Activated CD4-positive, alpha-beta memory T cell treated with anti-CD3 and anti-CD28 coated beads, Interleukin-2, amount 10 ng/mL, durations not matched to agents 7 days and 5 days (primary cell): ENCODE measurements around the gene ELAC1. TPM values are rescaled to one million over a fixed set of nuclear protein-coding genes. Genes with fewer than 3 reads are reported as not detected.
"Not testable (repeated sequence)": the region's sequence is repeated elsewhere in the genome, so short reads cannot be mapped to it uniquely, and the experiment has no call there.

Experiments used
- CTCF ChIA-PET: fragments of 350-600 bp; sonication (Branson Sonifier 250); formaldehyde crosslinking; loops from one replicate; lab custom pipeline; 2021; ENCODE audit warnings: antibody characterized with exemption, inconsistent platforms; lab: Charles Lee
- POLR2A ChIA-PET: fragments of 350-600 bp; sonication (Branson Sonifier 250); formaldehyde crosslinking; loops from one replicate; lab custom pipeline; 2021; ENCODE audit warnings: antibody characterized with exemption; lab: Charles Lee
- DNase-seq: peaks from one replicate; pipeline ENCODE4 v3.0.0-alpha.2; 2020
- H3K27ac Mint-ChIP-seq: one replicate; pipeline ENCODE4 v1.8.0; 2021; ENCODE audit warnings: mild to moderate bottlenecking, mixed read lengths
- H3K27me3 Mint-ChIP-seq: one replicate; pipeline ENCODE4 v1.8.0; 2021; ENCODE audit warnings: mixed read lengths
- H3K36me3 Mint-ChIP-seq: one replicate; pipeline ENCODE4 v1.8.0; 2021; ENCODE audit warnings: low read depth, mixed read lengths
- H3K4me1 Mint-ChIP-seq: one replicate; pipeline ENCODE4 v1.8.0; 2021; ENCODE audit warnings: mixed read lengths
- H3K4me3 Mint-ChIP-seq: one replicate; pipeline ENCODE4 v1.8.0; 2021; ENCODE audit warnings: mild to moderate bottlenecking, mixed read lengths
- H3K9me3 Mint-ChIP-seq: one replicate; pipeline ENCODE4 v1.8.0; 2021; ENCODE audit warnings: mixed read lengths
- total RNA-seq, 2 experiments: library from RNA; stranded (reverse); gene quantifications; one replicate each; pipeline ENCODE4 v1.2.3, GENCODE V29; 2021

ELAC1 gene
- total RNA-seq, 2 experiments from 2014 or later = 5.9 to 7.3 TPM

DNA sequence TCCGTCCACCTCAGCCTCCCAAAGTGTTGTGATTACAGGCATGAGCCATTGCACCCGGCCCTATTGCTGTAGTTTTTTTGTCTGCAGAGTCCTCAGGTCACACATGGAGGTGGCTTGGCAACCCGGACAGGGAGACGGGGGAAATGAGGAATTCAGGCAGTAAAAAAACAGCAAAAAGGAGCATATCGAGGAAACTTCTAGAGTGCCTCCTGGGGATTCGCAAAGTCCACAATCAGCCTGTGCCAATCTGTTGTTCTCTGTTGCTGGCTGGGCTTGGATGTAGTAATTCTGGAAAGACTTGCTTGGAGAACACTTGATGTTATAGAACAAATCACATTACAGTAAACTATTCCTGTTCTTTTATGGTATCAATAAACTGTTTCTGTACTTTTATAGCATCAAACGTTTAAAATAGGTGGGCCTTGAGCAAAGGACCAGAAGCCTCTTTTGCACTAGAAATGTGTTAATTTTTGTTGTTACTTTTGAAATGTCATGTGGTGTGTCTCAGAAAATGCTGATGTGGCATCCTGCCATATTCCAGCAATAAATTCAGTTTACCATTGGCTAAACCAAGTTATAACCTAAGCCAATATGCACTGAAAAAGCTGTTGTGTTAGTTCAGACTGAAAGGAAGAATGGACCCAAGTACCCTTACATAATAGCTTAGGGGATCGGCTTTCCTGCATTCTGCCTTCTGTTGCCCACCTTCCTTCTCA, 14.4 kb downstream of the ELAC1 start:
- Mint-ChIP-seq H3K36me3 (peaks cover 50% of the 10 kb centered on the region), H3K27me3 (no peaks in the 10 kb centered on the region), H3K27ac (no peak overlapping the region), H3K9me3 (peaks cover 10% of the 10 kb centered on the region), H3K4me1 (no peaks in the 10 kb centered on the region), H3K4me3 (no peak overlapping the region)
- ChIA-PET POLR2A (no interaction called here), CTCF (no interaction called here)
- DNase-seq = no peak

DNA sequence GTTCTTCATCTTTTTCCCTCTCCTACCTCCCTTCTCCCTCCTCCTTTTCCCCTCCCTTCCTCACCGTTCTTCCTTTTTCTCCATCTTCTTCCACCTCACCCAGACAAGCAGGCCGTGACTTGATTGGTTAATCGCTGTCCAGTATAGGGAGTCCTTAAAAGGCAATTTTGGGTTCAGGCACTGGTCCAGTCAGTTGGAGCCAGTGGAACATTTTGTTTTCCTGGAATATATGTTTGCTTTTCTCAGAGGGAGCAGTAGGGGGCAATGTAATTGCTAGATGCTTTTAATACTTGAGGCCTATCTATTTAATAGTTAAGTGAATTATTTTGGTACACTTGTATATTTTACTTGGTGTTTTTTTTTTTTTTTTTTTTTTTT, 15.0 kb downstream of the ELAC1 start:
- H3K27ac Mint-ChIP-seq = no peak overlapping the region
- POLR2A ChIA-PET = no interaction called here
- H3K4me1 Mint-ChIP-seq = no peaks in the 10 kb centered on the region
- H3K4me3 Mint-ChIP-seq = no peak overlapping the region
- H3K9me3 Mint-ChIP-seq = peaks cover 6% of the 10 kb centered on the region
- peaks cover 46% of the 10 kb centered on the region for H3K36me3 Mint-ChIP-seq
- no peaks in the 10 kb centered on the region for H3K27me3 Mint-ChIP-seq
- CTCF ChIA-PET = no interaction called here
- DNase-seq = no peak

DNA sequence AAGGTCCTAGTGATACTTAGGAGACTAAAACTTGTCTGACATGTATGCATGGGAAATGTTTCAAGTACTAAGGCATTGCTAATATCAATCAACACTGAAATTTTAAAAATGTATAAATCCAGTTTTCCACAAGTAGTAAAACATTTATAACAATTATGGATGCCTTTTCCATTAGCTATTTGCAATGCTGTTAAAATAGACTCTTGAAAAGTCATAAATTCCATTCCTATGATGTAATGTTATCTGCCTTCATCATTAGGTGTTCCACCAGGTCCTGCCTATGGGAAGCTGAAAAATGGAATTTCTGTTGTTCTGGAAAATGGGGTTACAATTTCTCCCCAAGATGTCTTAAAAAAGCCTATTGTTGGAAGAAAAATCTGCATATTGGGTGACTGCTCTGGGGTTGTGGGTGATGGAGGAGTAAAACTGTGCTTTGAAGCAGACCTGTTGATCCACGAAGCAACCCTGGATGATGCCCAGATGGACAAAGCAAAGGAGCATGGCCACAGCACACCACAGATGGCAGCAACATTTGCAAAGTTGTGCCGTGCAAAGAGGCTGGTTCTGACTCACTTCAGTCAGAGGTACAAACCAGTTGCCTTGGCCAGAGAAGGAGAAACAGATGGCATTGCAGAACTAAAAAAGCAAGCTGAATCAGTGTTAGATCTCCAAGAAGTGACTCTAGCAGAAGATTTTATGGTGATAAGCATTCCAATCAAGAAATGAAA, 18.7 kb downstream of the ELAC1 start:
- H3K27me3 Mint-ChIP-seq = no peaks in the 10 kb centered on the region
- H3K9me3 Mint-ChIP-seq = no peaks in the 10 kb centered on the region
- H3K27ac Mint-ChIP-seq = no peak overlapping the region
- H3K4me1 Mint-ChIP-seq = no peaks in the 10 kb centered on the region
- CTCF ChIA-PET = interaction anchor here (0.7 kb wide), 2 partner anchors 183 to 399 kb away, joined by 3 read pairs; no protein-coding TSS in a partner anchor
- H3K4me3 Mint-ChIP-seq = no peak overlapping the region
- DNase-seq = no peak
- peaks cover 23% of the 10 kb centered on the region for H3K36me3 Mint-ChIP-seq
- POLR2A ChIA-PET = interaction anchor here (1.0 to 1.4 kb wide), 3 partner anchors 9 to 19 kb away, joined by 3 to 4 read pairs (median 3); no protein-coding TSS in a partner anchor

DNA sequence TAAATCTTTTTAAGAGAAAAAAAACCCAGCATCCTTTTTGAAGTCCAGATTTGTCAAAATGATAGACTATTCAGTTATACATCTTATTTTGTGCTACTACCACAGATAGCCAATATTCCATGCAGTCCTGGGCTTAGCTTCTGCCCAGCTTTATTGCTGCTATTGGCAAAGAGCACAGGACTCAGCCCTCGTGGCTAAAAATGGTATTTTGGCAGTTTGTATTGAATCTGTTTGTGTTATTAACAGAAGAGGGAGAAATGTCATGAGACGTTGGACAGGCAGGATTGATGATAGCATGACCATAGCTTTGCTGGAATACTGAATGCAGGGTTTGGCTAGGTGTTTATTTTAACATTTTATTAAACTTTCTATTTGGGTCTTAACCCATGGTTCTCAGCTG, 19.4 kb downstream of the ELAC1 start:
- Mint-ChIP-seq H3K4me3 (no peak overlapping the region), H3K9me3 (no peaks in the 10 kb centered on the region), H3K4me1 (no peaks in the 10 kb centered on the region), H3K27ac (no peak overlapping the region), H3K27me3 (no peaks in the 10 kb centered on the region), H3K36me3 (peaks cover 23% of the 10 kb centered on the region)
- ChIA-PET POLR2A (interaction anchor here (1.0 to 1.4 kb wide), 3 partner anchors 8 to 20 kb away, joined by 3 to 4 read pairs (median 3); no protein-coding TSS in a partner anchor), CTCF (no interaction called here)
- DNase-seq = no peak

DNA sequence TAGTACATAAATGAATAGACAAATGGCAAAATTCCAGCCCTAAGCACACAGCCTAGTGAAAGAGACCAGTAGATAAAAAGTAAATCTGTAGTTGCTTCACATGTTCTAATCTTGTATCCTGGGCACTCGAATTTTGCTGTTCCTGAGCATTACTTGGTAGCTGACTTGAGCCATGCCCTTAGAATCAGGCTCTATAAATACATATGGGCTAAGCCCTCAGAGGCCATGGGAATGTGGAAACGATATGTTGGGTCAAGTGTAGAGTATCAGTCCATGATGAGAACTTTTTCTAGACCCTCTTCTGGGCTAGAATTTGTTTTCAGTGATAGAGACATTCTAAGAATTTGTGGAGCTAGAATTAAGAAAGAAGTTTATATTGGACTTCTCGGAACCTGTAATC, 21.9 kb downstream of the ELAC1 start:
- H3K9me3 Mint-ChIP-seq = no peaks in the 10 kb centered on the region
- no peaks in the 10 kb centered on the region for H3K4me1 Mint-ChIP-seq
- H3K4me3 Mint-ChIP-seq = no peak overlapping the region
- ChIA-PET POLR2A (interaction anchor here (1.3 to 2.2 kb wide), 2 partner anchors 40 to 42 kb away, joined by 4 to 5 read pairs; partner anchors contain the start of gene SMAD4), CTCF (no interaction called here)
- DNase-seq = no peak
- H3K27ac Mint-ChIP-seq = no peak overlapping the region
- no peaks in the 10 kb centered on the region for H3K27me3 Mint-ChIP-seq
- peaks cover 12% of the 10 kb centered on the region for H3K36me3 Mint-ChIP-seq

DNA sequence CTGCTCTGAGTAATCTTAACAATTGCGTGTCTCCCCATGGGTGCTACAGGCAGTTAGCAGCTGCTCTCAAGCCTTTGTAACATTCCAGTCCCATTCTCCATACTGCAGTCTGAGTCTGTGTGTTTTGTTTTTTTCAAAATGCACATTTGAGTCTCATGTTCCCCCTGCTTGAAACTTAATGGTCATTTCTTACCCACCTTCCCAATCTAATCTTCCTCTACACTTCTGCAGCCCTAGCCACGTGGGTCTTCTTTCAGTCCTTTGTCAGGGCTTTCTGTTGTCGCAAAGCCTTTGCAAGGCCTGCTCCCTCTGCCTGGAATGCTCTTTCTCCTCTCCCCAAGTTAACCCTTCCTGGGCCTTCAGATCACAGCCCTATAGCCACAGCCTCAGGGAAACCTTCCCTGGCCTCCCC, 24.5 kb downstream of the ELAC1 start:
- Mint-ChIP-seq H3K4me3 (no peak overlapping the region), H3K4me1 (no peaks in the 10 kb centered on the region), H3K36me3 (peaks cover 4% of the 10 kb centered on the region), H3K9me3 (no peaks in the 10 kb centered on the region), H3K27me3 (no peaks in the 10 kb centered on the region), H3K27ac (no peak overlapping the region)
- CTCF ChIA-PET = no interaction called here
- no peak for DNase-seq
- POLR2A ChIA-PET = no interaction called here

DNA sequence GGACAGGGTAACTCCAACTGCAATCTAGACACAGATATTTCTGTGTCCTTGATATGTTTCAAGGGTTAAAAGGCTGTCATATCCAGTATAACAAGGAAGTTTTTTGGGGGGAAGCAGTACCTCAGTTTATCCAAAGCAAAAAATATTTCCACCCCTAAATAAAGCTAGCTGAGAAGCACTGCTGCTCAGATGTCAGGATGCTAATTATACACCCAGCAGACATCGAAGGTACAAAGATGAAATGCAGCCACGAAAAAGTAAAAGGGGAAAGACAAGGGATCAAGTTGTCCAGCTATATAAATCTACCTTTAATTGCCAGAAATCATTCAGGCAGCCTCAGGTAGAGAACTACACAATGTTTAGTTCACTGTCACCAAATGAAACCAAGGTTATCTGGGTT, 26.2 kb downstream of the ELAC1 start:
- DNase-seq = no peak
- H3K27me3 Mint-ChIP-seq = no peaks in the 10 kb centered on the region
- H3K36me3 Mint-ChIP-seq = no peaks in the 10 kb centered on the region
- no peaks in the 10 kb centered on the region for H3K9me3 Mint-ChIP-seq
- ChIA-PET CTCF (no interaction called here), POLR2A (no interaction called here)
- H3K27ac Mint-ChIP-seq = no peak overlapping the region
- H3K4me3 Mint-ChIP-seq = no peak overlapping the region
- no peaks in the 10 kb centered on the region for H3K4me1 Mint-ChIP-seq

DNA sequence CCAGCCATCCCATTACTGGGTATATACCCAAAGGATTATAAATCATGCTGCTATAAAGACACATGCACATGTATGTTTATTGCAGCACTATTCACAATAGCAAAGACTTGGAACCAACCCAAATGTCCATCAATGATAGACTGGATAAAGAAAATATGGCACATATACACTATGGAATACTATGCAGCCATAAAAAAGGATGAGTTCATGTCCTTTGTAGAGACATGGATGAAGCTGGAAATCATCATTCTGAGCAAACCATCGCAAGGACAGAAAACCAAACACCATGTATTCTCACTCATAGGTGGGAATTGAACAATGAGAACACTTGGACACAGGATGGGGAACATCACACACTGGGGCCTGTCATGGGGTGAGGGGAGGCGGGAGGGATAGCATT, 35.3 kb downstream of the ELAC1 start:
- POLR2A ChIA-PET, H3K27ac Mint-ChIP-seq, H3K27me3 Mint-ChIP-seq, H3K4me3 Mint-ChIP-seq, H3K9me3 Mint-ChIP-seq, H3K36me3 Mint-ChIP-seq, CTCF ChIA-PET, H3K4me1 Mint-ChIP-seq, DNase-seq: not testable (repeated sequence)

DNA sequence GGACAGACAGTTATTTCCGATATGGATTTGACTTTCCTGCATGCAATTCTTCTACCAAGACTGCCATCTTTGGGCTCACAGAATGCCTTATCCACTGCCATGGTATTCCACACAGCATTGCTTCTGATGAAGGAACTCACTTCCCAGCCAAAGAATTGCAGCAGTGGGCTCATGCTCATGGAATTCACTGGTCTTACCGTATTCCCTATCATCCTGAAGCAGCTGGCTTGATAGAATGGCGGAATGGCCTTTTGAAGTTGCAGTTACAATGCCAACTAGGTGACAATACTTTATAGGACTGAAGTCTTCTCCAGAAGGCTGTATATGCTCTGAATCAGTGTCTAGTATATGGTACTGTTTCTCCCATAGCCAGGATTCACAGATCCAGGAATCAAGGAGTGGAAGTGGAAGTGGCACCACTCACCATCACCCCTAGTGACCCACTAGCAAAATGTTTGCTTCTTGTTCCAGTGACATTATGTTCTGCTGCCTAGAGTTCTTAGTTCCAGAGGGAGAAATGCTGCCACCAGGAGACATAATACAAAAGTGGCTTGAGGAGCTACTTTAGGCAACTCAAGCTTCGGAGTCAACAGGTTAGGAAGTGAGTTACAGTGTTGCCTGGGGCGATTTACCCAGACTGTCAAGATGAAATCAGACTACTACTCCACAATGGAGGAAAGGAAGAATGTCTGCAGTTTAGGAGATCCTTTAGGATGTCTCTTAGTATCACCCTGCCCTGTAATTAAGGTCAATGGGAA, 38.4 kb downstream of the ELAC1 start:
- no peak for DNase-seq
- ChIA-PET CTCF (no interaction called here), POLR2A (no interaction called here)
- Mint-ChIP-seq H3K9me3 (peaks cover 9% of the 10 kb centered on the region), H3K4me1 (no peaks in the 10 kb centered on the region), H3K27me3 (no peaks in the 10 kb centered on the region), H3K27ac (no peak overlapping the region), H3K36me3 (peaks cover 5% of the 10 kb centered on the region), H3K4me3 (no peak overlapping the region)

DNA sequence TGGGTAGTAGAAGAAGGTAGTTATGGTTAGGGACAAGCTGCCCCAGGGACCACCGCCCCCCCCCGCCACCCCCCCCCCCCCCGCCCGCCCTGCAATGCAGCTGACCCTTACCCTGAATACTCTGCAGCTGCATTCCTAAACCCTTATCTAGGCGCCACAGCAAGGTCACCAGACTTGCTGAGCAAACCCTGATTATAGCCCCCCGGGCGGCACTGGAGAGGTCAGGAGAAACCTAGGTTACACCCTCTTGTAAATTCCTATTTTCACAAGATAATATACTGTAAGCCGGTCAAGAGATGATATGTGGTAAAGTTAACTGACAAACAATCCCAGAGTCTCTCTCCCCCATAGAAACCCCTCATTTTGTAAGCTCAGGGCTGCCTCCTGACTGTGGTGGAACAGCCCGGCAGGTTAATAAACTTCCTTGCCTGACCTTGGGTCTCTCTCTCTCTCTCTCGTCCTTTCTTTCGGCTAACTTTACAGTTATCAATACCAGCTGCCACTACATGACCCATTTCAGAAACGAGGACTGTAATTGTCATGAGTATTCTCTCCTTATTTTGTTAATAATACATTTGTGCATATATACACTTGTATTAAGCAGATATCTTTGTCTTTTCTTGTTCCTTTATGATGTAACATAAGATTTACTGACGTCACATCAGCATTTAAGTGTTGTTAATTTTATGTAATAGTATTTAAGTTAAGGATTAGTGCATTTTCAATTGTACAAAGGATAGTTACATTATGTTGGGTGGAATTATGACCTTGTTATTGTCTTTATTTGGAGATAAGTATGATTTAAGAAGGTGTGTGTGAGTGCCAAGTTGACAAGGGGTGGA, 39.3 kb downstream of the ELAC1 start:
- ChIA-PET POLR2A (no interaction called here), CTCF (no interaction called here)

DNA sequence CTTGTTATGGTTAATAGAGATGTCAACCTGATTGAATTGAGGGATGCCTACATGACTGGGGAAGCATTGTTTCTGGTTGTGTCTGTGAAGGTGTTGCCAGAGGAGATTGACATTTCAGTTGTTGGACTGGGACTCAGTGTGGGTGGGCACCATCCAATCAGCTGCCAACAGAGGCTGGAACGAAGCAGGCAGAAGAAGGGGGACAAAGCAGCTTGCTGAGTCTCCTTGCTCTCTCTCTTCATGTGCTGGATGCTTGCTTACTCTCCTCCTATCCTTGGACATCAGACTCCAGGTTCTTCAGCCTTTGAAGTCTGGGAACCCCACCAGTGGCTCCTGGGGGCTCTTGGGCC, 39.9 kb downstream of the ELAC1 start:
- Mint-ChIP-seq H3K27me3 (no peaks in the 10 kb centered on the region), H3K36me3 (no peaks in the 10 kb centered on the region), H3K4me1 (no peaks in the 10 kb centered on the region), H3K9me3 (peaks cover 4% of the 10 kb centered on the region), H3K27ac (no peak overlapping the region), H3K4me3 (no peak overlapping the region)
- POLR2A ChIA-PET = no interaction called here
- CTCF ChIA-PET = no interaction called here
- no peak for DNase-seq

More for the DNA sequence above, 39.3 kb downstream of the ELAC1 start:
- DNase-seq = no peak
- H3K36me3 Mint-ChIP-seq = no peaks in the 10 kb centered on the region
- no peak overlapping the region for H3K27ac Mint-ChIP-seq
- no peaks in the 10 kb centered on the region for H3K4me1 Mint-ChIP-seq
- no peaks in the 10 kb centered on the region for H3K27me3 Mint-ChIP-seq
- H3K4me3 Mint-ChIP-seq = no peak overlapping the region
- peaks cover 4% of the 10 kb centered on the region for H3K9me3 Mint-ChIP-seq

DNA sequence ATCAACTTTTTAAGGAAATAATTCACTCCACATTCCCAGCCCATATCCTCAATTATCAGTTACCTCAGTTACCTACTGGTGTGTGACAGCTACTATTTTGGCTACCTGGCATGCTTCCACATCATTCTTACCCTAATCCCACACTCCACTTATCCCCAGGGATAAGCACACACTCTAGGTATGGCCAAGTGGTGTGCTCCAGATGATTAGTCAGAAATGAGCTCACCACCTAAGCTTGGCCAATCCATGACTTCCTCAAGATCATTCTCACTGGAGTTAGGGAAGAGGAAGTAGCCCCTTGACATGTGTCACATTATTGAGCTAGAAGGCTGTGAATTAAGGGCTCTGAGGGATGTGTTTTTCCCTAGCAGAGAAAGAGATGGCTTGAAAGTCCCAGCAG, 41.2 kb downstream of the ELAC1 start:
- no peaks in the 10 kb centered on the region for H3K4me1 Mint-ChIP-seq
- no peaks in the 10 kb centered on the region for H3K27me3 Mint-ChIP-seq
- no peaks in the 10 kb centered on the region for H3K36me3 Mint-ChIP-seq
- H3K9me3 Mint-ChIP-seq = no peaks in the 10 kb centered on the region
- no peak for DNase-seq
- no peak overlapping the region for H3K4me3 Mint-ChIP-seq
- H3K27ac Mint-ChIP-seq = no peak overlapping the region
- POLR2A ChIA-PET = interaction anchor here (1.2 kb wide), 1 partner anchor 21 kb away, joined by 4 read pairs; the partner anchor contains the start of gene SMAD4
- CTCF ChIA-PET = interaction anchor here (0.5 kb wide), 1 partner anchor 189 kb away, joined by 3 read pairs; no protein-coding TSS in a partner anchor
